Omental fat pad (tissue), 4 donors: Measurements from ENCODE around the gene KRT222. TPM values are rescaled to one million over a fixed set of nuclear protein-coding genes. Genes with fewer than 3 reads are reported as not detected.

Experiments used
- ATAC-seq: fragments of 150-250 bp; one replicate; pipeline ENCODE4 v1.9.1; 2016; ENCODE audit warnings: mild to moderate bottlenecking, moderate library complexity; ENCODE audit not compliant: low FRiP score
- DNase-seq: peaks from one replicate; pipeline ENCODE4 v3.0.0-alpha.2; 2019; ENCODE audit warnings: low spot score
- CTCF ChIP-seq, 3 donors: fragments of 450-650 bp; IDR thresholded peaks; one replicate each; pipeline ENCODE4 v1.5.1; 2016 to 2017; ENCODE audit warnings: antibody characterized with exemption in 3 of 3, mild to moderate bottlenecking in 3 of 3, moderate library complexity in 2 of 3
- total RNA-seq, 4 donors: library from RNA; depleted of rRNA; stranded (reverse); fragments of >200 nt; gene quantifications; one replicate each; pipeline ENCODE4 v1.1.0, GENCODE V29; 2016

Gene KRT222
- total RNA-seq, 4 donors from 2014 or later, result 2.0 to 11.5 (median 3.5) TPM; not detected in 1

GRCh38 chr17:40617678-40618240 is 47.2 kb downstream of the KRT222 start:
- TF ChIP-seq CTCF (IDR thresholded peaks at IDR 0.05), result no peak
- no peak for DNase-seq
- no peak for ATAC-seq

- DNase-seq (no peak), ATAC-seq (no peak)
- TF ChIP-seq CTCF (IDR thresholded peaks at IDR 0.05), result no peak
These were observed 48.4 kb downstream of the KRT222 start for GRCh38 chr17:40616592-40616991.

GRCh38 chr17:40615841-40616476 is 49.0 kb downstream of the KRT222 start:
- no peak for ATAC-seq
- DNase-seq, result no peak
- TF ChIP-seq CTCF (IDR thresholded peaks at IDR 0.05), result no peak

- DNase-seq (no peak), ATAC-seq (no peak)
- TF ChIP-seq CTCF (IDR thresholded peaks at IDR 0.05), result no peak
These were observed 49.7 kb downstream of the KRT222 start for GRCh38 chr17:40615068-40615840.

- no peak for TF ChIP-seq CTCF (IDR thresholded peaks at IDR 0.05)
- no peak for ATAC-seq
- DNase-seq, result no peak
These were observed 50.4 kb downstream of the KRT222 start for GRCh38 chr17:40614431-40615067.

- ATAC-seq (no peak), DNase-seq (no peak)
- no peak for TF ChIP-seq CTCF (IDR thresholded peaks at IDR 0.05)
These were observed 51.4 kb downstream of the KRT222 start for GRCh38 chr17:40613467-40614154.
